ENCODE measurements around the gene TTC34. TPM values are rescaled to one million over a fixed set of nuclear protein-coding genes. Genes with fewer than 3 reads are reported as not detected.

The TTC34 gene
- total RNA-seq, 1 donor from 2014 or later = 3.6 TPM

DNA sequence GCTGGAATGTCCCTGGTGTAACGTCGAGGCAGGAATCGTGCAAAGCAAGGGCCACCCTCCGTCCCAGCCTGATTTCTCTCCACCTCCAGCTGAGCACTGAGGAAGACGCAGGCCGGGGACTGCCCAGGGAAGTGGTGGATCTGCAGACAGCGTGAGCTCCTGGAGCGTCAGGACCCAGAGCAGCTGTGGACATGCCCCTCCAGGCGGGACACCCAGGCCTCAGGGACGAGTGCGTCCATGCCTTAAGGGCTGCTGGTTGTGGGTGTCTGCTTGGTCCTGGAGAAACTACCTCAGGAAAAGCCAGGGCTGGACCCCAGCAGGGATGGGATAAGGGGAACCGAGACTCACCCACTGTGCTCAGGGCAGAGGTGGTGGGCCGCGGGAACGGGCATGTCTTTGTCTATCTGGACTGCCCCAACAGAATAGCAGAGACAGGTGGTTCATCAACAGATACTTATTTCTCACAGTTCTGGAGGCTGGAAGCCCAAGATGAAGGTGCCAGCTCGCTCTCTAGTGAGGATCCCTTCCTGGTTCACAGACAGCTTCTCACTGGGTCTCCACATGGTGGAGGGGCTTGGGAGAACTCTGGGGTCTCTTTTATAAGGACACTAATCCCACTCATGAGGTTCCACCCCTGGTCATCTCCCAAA is 162.9 kb downstream of the TTC34 start:
- Mint-ChIP-seq H3K27me3 (ENCODE audit: low read depth) (peaks cover 2% of the 10 kb centered on the region), H3K36me3 (no peaks in the 10 kb centered on the region), H3K4me3 (no peak overlapping the region), H3K27ac (no peak overlapping the region), H3K9me3 (peaks cover 9% of the 10 kb centered on the region), H3K4me1 (peaks cover 6% of the 10 kb centered on the region)
- no peak for DNase-seq (ENCODE audit: low spot score in 2 of 2, unreplicated experiment in 2 of 2)
- TF ChIP-seq, protein P1, sequence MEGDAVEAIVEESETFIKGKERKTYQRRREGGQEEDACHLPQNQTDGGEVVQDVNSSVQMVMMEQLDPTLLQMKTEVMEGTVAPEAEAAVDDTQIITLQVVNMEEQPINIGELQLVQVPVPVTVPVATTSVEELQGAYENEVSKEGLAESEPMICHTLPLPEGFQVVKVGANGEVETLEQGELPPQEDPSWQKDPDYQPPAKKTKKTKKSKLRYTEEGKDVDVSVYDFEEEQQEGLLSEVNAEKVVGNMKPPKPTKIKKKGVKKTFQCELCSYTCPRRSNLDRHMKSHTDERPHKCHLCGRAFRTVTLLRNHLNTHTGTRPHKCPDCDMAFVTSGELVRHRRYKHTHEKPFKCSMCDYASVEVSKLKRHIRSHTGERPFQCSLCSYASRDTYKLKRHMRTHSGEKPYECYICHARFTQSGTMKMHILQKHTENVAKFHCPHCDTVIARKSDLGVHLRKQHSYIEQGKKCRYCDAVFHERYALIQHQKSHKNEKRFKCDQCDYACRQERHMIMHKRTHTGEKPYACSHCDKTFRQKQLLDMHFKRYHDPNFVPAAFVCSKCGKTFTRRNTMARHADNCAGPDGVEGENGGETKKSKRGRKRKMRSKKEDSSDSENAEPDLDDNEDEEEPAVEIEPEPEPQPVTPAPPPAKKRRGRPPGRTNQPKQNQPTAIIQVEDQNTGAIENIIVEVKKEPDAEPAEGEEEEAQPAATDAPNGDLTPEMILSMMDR (IDR thresholded peaks at IDR 0.05; ENCODE audit: unreplicated experiment) = no peak

DNA sequence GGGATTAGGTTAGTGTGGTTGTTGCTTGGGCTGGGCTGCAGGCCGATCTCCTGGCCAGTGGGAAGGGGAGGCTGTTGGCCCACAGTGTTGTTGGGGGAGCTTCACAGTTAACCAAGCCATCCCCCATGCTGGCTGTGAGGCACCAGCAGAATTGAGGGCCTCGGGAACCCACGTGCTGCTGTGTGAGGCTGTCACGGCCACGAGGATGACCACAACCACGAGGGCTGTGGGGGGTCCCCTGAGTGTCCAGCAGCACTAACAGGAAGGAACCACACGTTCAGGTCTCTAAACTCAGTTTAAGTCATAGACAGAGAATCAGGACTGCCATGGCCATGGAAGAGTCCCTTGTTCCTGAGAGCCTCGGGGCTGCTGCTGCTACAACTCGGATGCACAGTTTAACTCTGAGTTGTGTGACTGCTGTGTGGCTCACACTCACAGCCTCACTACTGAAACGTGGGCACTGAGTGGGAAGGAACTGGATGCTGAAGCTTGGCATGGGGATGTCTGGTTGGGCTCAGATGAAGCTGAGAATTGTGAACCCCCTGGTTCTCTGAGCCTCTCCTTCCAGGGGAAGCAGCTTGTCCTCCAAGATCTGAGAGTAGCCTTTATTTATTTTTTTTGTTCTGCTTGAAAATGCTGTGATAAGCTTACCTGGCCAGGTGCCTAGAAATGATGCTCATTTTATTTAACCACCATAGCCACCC is 163.9 kb downstream of the TTC34 start:
- DNase-seq (ENCODE audit: low spot score in 2 of 2, unreplicated experiment in 2 of 2) = no peak
- TF ChIP-seq, protein P1 (IDR thresholded peaks at IDR 0.05; ENCODE audit: unreplicated experiment) = no peak
- H3K9me3 Mint-ChIP-seq = peaks cover 9% of the 10 kb centered on the region

DNA sequence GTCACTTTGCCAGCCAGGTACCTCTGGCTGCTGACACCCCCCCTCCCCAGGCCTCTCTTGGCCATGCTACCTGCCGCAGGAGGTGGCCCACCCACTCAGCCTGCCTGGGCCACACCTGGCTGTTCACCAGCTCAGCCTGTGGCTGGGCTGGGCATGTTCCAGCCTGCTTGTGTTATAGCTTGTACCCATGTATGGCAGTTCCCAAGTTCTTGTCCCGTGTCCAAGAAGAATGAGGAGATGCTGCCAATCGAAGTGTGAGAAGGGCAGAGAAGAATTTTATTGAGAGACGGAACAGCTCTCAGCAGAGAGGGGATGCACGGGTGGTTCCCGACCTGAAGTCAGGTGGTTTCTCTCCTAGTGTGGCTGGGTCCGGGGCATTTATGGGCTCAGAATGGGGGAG is 164.8 kb downstream of the TTC34 start:
- peaks cover 9% of the 10 kb centered on the region for H3K9me3 Mint-ChIP-seq
- H3K27ac Mint-ChIP-seq = no peak overlapping the region
- peaks cover 14% of the 10 kb centered on the region for H3K27me3 Mint-ChIP-seq (ENCODE audit: low read depth)
- no peak overlapping the region for H3K4me3 Mint-ChIP-seq
- H3K4me1 Mint-ChIP-seq = no peaks in the 10 kb centered on the region
- no peaks in the 10 kb centered on the region for H3K36me3 Mint-ChIP-seq
- DNase-seq (ENCODE audit: low spot score in 2 of 2, unreplicated experiment in 2 of 2) = no peak
- TF ChIP-seq, protein P1 (IDR thresholded peaks at IDR 0.05; ENCODE audit: unreplicated experiment) = no peak

More for the DNA sequence above, 163.9 kb downstream of the TTC34 start:
- no peak overlapping the region for H3K4me3 Mint-ChIP-seq
- H3K36me3 Mint-ChIP-seq = no peaks in the 10 kb centered on the region
- H3K27me3 Mint-ChIP-seq (ENCODE audit: low read depth) = peaks cover 7% of the 10 kb centered on the region
- H3K27ac Mint-ChIP-seq = no peak overlapping the region
- H3K4me1 Mint-ChIP-seq = peaks cover 6% of the 10 kb centered on the region

DNA sequence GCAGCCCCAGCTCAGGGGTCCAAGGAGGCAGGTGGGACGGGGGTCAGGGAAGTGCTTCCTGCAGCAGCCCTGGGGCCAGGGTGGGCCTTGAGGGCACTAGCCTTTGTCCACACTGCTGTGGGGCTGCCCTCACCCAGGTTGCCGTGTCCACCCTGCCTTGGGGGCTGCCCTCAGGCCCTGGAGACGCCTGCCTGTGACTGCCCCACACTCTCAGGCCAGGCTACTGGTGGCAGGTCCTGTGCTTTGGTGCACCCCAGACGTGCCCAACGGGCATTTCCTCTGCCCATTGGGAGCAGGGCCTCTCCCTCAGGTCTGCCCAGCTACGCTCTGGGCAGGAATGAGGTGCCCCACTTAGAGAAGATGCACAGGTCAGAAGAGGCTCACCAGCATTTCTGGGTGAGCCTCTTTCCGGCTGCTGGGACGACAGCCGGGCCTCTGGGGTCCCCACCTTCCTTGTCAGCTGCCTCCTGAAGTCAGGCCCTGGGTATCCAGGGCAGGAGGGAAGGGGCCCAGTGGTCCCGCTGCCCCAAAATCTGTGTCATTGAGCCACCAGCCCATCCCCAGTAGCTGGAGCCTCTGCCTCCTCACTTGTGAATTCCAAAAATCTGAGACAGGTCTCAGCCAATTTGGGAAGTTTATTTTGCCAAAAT is 166.0 kb downstream of the TTC34 start:
- Mint-ChIP-seq H3K27ac (no peak overlapping the region), H3K4me1 (no peaks in the 10 kb centered on the region), H3K9me3 (peaks cover 13% of the 10 kb centered on the region), H3K4me3 (no peak overlapping the region), H3K27me3 (ENCODE audit: low read depth) (peaks cover 27% of the 10 kb centered on the region), H3K36me3 (no peaks in the 10 kb centered on the region)
- no peak for DNase-seq (ENCODE audit: low spot score in 2 of 2, unreplicated experiment in 2 of 2)
- TF ChIP-seq, protein P1 (IDR thresholded peaks at IDR 0.05; ENCODE audit: unreplicated experiment) = no peak

DNA sequence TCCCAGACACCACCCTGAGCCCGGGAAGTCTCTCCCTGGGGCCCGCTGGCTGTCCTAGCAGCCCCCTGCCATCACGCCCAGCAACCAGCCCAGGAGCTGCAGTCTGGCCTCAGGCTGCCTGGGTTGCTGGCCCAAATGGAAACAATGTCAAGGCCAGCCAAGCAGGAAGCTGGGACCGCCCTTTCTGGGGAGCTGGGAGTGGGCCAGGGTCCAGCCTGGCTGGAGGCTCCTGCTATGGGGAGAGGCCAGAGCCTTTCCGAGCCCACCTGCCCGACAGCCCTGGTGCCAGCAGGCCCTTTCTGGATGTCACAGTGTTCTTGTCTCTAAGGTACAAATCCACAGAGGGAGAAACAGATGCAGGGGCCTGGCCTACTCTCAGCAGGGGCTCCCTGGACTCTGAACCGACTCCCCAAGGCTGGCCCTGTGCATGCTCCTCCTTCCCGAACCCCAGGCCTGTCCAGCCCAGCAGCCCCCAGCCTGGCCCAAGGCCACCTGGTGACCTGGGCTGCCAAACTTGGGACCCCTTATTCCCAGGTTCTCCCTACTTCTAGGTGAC is 167.5 kb downstream of the TTC34 start:
- Mint-ChIP-seq H3K9me3 (peaks cover 16% of the 10 kb centered on the region), H3K4me1 (no peaks in the 10 kb centered on the region), H3K27me3 (ENCODE audit: low read depth) (peaks cover 40% of the 10 kb centered on the region), H3K4me3 (no peak overlapping the region), H3K36me3 (no peaks in the 10 kb centered on the region), H3K27ac (no peak overlapping the region)
- DNase-seq (ENCODE audit: low spot score in 2 of 2, unreplicated experiment in 2 of 2) = no peak
- TF ChIP-seq, protein P1 (IDR thresholded peaks at IDR 0.05; ENCODE audit: unreplicated experiment) = no peak

All from mesothelial cell of epicardium (in vitro differentiated cells).